ENCODE data around the gene CUX1.

- TF ChIP-seq EZH2 (IDR thresholded peaks at IDR 0.05; ENCODE audit: low read length, unreplicated experiment) (no peak), CTCF (conservative IDR thresholded peaks at IDR 0.05; ENCODE audit: low read depth, low read length) (no peak), EZH2phosphoT487 (IDR thresholded peaks at IDR 0.05; ENCODE audit: borderline replicate concordance, low read length) (no peak)
Observed at GRCh38 chr7:102155821-102156441, 338.5 kb downstream of the CUX1 start.
